HEK293 (cell line): ENCODE results near the gene MUC22.
A peak's percentile ranks its signal among the peaks of the same experiment; 100 is the strongest.

Experiments used
- CTCF ChIA-PET: fragments of 350-600 bp; formaldehyde crosslinking; extraction: SDS; loops from one replicate; lab custom pipeline; 2021; ENCODE audit warnings: antibody characterized with exemption; lab: Yijun Ruan, JAX
- POLR2A ChIA-PET: fragments of 300-600 bp; formaldehyde crosslinking; extraction: SDS; loops from one replicate; lab custom pipeline; 2020; ENCODE audit warnings: antibody characterized with exemption, inconsistent platforms; lab: Yijun Ruan, JAX
- H3K27ac ChIP-seq: fragments of 200-500 bp; sonication (Bioruptor generic); 2 replicates; pipeline ENCODE4 v1.5.1; 2014; ENCODE audit warnings: low read depth, low read length, control low read depth, inconsistent platforms; ENCODE audit errors: extremely low read depth
- H3K36me3 ChIP-seq, 2 experiments: fragments of 200-500 bp in 1 of 2; sonication (Bioruptor generic) in 1 of 2; 1 replicate in 1 of 2; 2 replicates in 1 of 2; pipeline ENCODE4 v1.5.1; 2014 to 2017; ENCODE audit warnings: inconsistent platforms in 2 of 2, low read length in 2 of 2; ENCODE audit not compliant: control insufficient read depth in 2 of 2, insufficient read depth in 1 of 2
- H3K4me1 ChIP-seq: fragments of 200-500 bp; sonication (Bioruptor generic); 2 replicates; pipeline ENCODE4 v1.5.1; 2014; ENCODE audit warnings: mild to moderate bottlenecking, low read length, inconsistent platforms; ENCODE audit not compliant: control insufficient read depth, insufficient read depth
- H3K4me3 ChIP-seq: 2 replicates; pipeline ENCODE4 v1.5.1; 2011; ENCODE audit warnings: low read depth, mild to moderate bottlenecking, control low read depth, low read length, moderate library complexity
- H3K9me3 ChIP-seq: fragments of 200-500 bp; sonication (Bioruptor generic); 2 replicates; pipeline ENCODE4 v1.5.1; 2014; ENCODE audit warnings: low read depth, low read length, inconsistent platforms; ENCODE audit not compliant: control insufficient read depth, insufficient read depth
- GLI4 ChIP-seq: fragments of 450-650 bp; formaldehyde crosslinking; IDR thresholded peaks from 2 replicates; pipeline ENCODE4 v1.5.1; 2016; ENCODE audit warnings: missing biosample characterization, missing genetic modification characterization
- OSR2 ChIP-seq: fragments of 450-650 bp; formaldehyde crosslinking; IDR thresholded peaks from 2 replicates; pipeline ENCODE4 v1.5.1; 2016; ENCODE audit warnings: missing biosample characterization, missing genetic modification characterization
- PBX3 ChIP-seq: sonication (generic); formaldehyde crosslinking; IDR thresholded peaks from 2 replicates; pipeline ENCODE4 v1.8.1; 2022; ENCODE audit warnings: mild to moderate bottlenecking, moderate library complexity, missing genetic modification reagents
- PRDM10 ChIP-seq: fragments of 450-650 bp; formaldehyde crosslinking; IDR thresholded peaks from 2 replicates; pipeline ENCODE4 v1.5.1; 2016; ENCODE audit warnings: missing biosample characterization, missing genetic modification characterization
- SCRT1 ChIP-seq: fragments of 450-650 bp; formaldehyde crosslinking; IDR thresholded peaks from 2 replicates; pipeline ENCODE4 v1.5.1; 2016; ENCODE audit warnings: missing biosample characterization, missing genetic modification characterization, borderline replicate concordance
- TRIM28 ChIP-seq: IDR thresholded peaks from 2 replicates; pipeline ENCODE4 v1.6.1; 2011; ENCODE audit warnings: low read length, control low read depth, borderline replicate concordance
- ZFP69B ChIP-seq: fragments of 450-650 bp; formaldehyde crosslinking; IDR thresholded peaks from 2 replicates; pipeline ENCODE4 v1.5.1; 2016; ENCODE audit warnings: missing biosample characterization, missing genetic modification characterization
- ZNF146 ChIP-seq: fragments of 450-650 bp; formaldehyde crosslinking; IDR thresholded peaks from 2 replicates; pipeline ENCODE4 v1.5.1; 2016; ENCODE audit warnings: missing biosample characterization, missing genetic modification characterization
- ZNF274 ChIP-seq, 2 experiments: fragments of 200-500 bp in 1 of 2; fragments of 450-650 bp in 1 of 2; sonication (Bioruptor generic) in 1 of 2; formaldehyde crosslinking in 1 of 2; IDR thresholded peaks; 2 replicates each; pipeline versions ENCODE4 v1.5.1 to v1.6.1; 2014 to 2016; ENCODE audit warnings: borderline replicate concordance in 1 of 2, inconsistent platforms in 1 of 2, low read length in 1 of 2, missing biosample characterization in 1 of 2, missing genetic modification characterization in 1 of 2
- ZNF362 ChIP-seq: fragments of 450-650 bp; formaldehyde crosslinking; IDR thresholded peaks from 2 replicates; pipeline ENCODE4 v1.5.1; 2016; ENCODE audit warnings: missing biosample characterization, missing genetic modification characterization
- ZNF514 ChIP-seq: fragments of 450-650 bp; formaldehyde crosslinking; IDR thresholded peaks from 2 replicates; pipeline ENCODE4 v1.5.1; 2016; ENCODE audit warnings: missing biosample characterization, missing genetic modification characterization
- ZNF560 ChIP-seq: fragments of 450-650 bp; formaldehyde crosslinking; IDR thresholded peaks from 2 replicates; pipeline ENCODE4 v1.5.1; 2017; ENCODE audit warnings: missing biosample characterization, missing genetic modification characterization, borderline replicate concordance
- ZNF600 ChIP-seq: fragments of 450-650 bp; formaldehyde crosslinking; IDR thresholded peaks from 2 replicates; pipeline ENCODE4 v1.5.1; 2016; ENCODE audit warnings: missing biosample characterization, missing genetic modification characterization
- ZNF76 ChIP-seq: fragments of 450-650 bp; formaldehyde crosslinking; IDR thresholded peaks from 2 replicates; pipeline ENCODE4; 2016; ENCODE audit warnings: low read depth, missing biosample characterization, missing genetic modification characterization, borderline replicate concordance
- ZNF791 ChIP-seq: fragments of 450-650 bp; formaldehyde crosslinking; IDR thresholded peaks from 2 replicates; pipeline ENCODE4 v1.5.1; 2016; ENCODE audit warnings: missing biosample characterization, missing genetic modification characterization

Gene MUC22

GRCh38 chr6:31007694-31008093 is 2.6 kb upstream of the MUC22 start:
- H3K27ac ChIP-seq: no peak overlapping the region
- no peaks in the 10 kb centered on the region for H3K36me3 ChIP-seq
- POLR2A ChIA-PET: no interaction called here
- H3K4me3 ChIP-seq: no peak overlapping the region
- 0 out of 2 replicates have a peak, but pooled peaks cover 2% of the 10 kb centered on the region for H3K4me1 ChIP-seq
- CTCF ChIA-PET: interaction anchor here (0.6 to 1.6 kb wide), 6 partner anchors 20 to 329 kb away, joined by 3 to 6 read pairs (median 4); no protein-coding TSS in a partner anchor
- H3K9me3 ChIP-seq: no peaks in the 10 kb centered on the region
- TF ChIP-seq ZNF274 (IDR thresholded peaks at IDR 0.05; ENCODE audit: low read length) (no peak), ZNF274 (tag by site-specific recombination; IDR thresholded peaks at IDR 0.05; ENCODE audit: borderline replicate concordance) (no peak), ZNF362 (tag by site-specific recombination) (peak; percentile 60; the same call in 1 of the 2 replicates), ZNF76 (tag by site-specific recombination) (no peak)

- TF ChIP-seq ZNF791 (tag by site-specific recombination) (no peak), TRIM28 (no peak)
- Histone ChIP-seq H3K27ac (no peak overlapping the region), H3K4me1 (0 out of 2 replicates have a peak, but pooled peaks cover 2% of the 10 kb centered on the region), H3K4me3 (no peak overlapping the region), H3K36me3 (no peaks in the 10 kb centered on the region), H3K9me3 (no peaks in the 10 kb centered on the region)
- ChIA-PET CTCF (interaction anchor here (0.7 to 1.6 kb wide), 6 partner anchors 20 to 79 kb away, joined by 3 to 6 read pairs (median 4); no protein-coding TSS in a partner anchor), POLR2A (no interaction called here)
These were observed 2.1 kb upstream of the MUC22 start for GRCh38 chr6:31008165-31008564.

- Histone ChIP-seq H3K36me3 (no peaks in the 10 kb centered on the region), H3K9me3 (no peaks in the 10 kb centered on the region; the same call in 1 of the 2 replicates), H3K4me1 (0 out of 2 replicates have a peak, but pooled peaks cover 2% of the 10 kb centered on the region), H3K4me3 (no peak overlapping the region), H3K27ac (no peak overlapping the region)
- ChIA-PET POLR2A (no interaction called here), CTCF (interaction anchor here (1.0 kb wide), 1 partner anchor 94 kb away, joined by 5 read pairs; no protein-coding TSS in a partner anchor)
- TF ChIP-seq ZNF514 (tag by site-specific recombination) (no peak), OSR2 (tag by site-specific recombination) (no peak), ZFP69B (tag by site-specific recombination) (no peak), PRDM10 (no peak), ZNF600 (tag by site-specific recombination) (no peak), GLI4 (tag by site-specific recombination) (no peak), SCRT1 (tag by site-specific recombination) (no peak)
These were observed 543 bp upstream of the MUC22 start for GRCh38 chr6:31009731-31010130.

GRCh38 chr6:31011153-31011552 is 879 bp downstream of the MUC22 start:
- H3K4me1 ChIP-seq: no peaks in the 10 kb centered on the region
- H3K27ac ChIP-seq: no peak overlapping the region
- CTCF ChIA-PET: no interaction called here
- TF ChIP-seq ZNF146 (tag by site-specific recombination) (peak; percentile 57; the same call in 1 of the 2 replicates), ZNF560 (no peak), PBX3 (CRISPR knock-in tag) (no peak)
- TF ChIP-seq, all 188 proteins: peak for 1
- POLR2A ChIA-PET: no interaction called here
- Histone ChIP-seq H3K9me3 (no peaks in the 10 kb centered on the region; the same call in 1 of the 2 replicates), H3K36me3 (no peaks in the 10 kb centered on the region), H3K4me3 (no peak overlapping the region)
